H1 (cell line): ENCODE results near the gene LTBP3. TPM values are rescaled to one million over a fixed set of nuclear protein-coding genes. Genes with fewer than 3 reads are reported as not detected.

Source experiments
- CBX5 ChIP-seq: fragments of 300-800, 300-1000 bp; sonication (generic); IDR thresholded peaks from 2 replicates; pipeline ENCODE4 v1.7.1; 2016; ENCODE audit warnings: antibody characterized with exemption, low read length, low read depth
- POLR2A ChIP-seq, 2 experiments: IDR thresholded peaks; 1 replicate in 1 of 2; 2 replicates in 1 of 2; pipeline ENCODE4 v1.6.1; 2011; ENCODE audit warnings: low read depth in 2 of 2, low read length in 2 of 2, mild to moderate bottlenecking in 2 of 2; ENCODE audit errors: control extremely low read depth in 1 of 2
- RAD21 ChIP-seq, 2 experiments: IDR thresholded peaks in 1 of 2; conservative IDR thresholded peaks in 1 of 2; 2 replicates each; pipeline ENCODE4 v1.6.1; 2011; ENCODE audit warnings: low read depth in 2 of 2, low read length in 2 of 2, improper control_type of control experiment in 1 of 2, inconsistent platforms in 1 of 2, mild to moderate bottlenecking in 1 of 2, moderate library complexity in 1 of 2
- RBBP5 ChIP-seq: IDR thresholded peaks from 2 replicates; pipeline ENCODE4 v1.7.1; 2012; ENCODE audit warnings: low read depth, mild to moderate bottlenecking, inconsistent platforms, low read length, moderate library complexity, borderline replicate concordance
- SP2 ChIP-seq: IDR thresholded peaks from 2 replicates; pipeline ENCODE4 v1.6.1; 2012; ENCODE audit warnings: mild to moderate bottlenecking, low read length, inconsistent platforms
- TCF12 ChIP-seq: IDR thresholded peaks from 2 replicates; pipeline ENCODE4 v1.6.1; 2011; ENCODE audit warnings: low read depth, mild to moderate bottlenecking, low read length
- YY1 ChIP-seq: IDR thresholded peaks from 2 replicates; pipeline ENCODE4 v1.6.1; 2011; ENCODE audit warnings: low read depth, mild to moderate bottlenecking, low read length
- polyA plus RNA-seq, 7 experiments: library from polyadenylated mRNA; depleted of rRNA in 3 of 7; stranded (reverse) in 5 of 7; unstranded in 2 of 7; fragments of >200 nt in 5 of 7; fragments of 200-250 nt in 2 of 7; gene quantifications; 1 replicate in 5 of 7; 2 replicates in 1 of 7; 4 replicates in 1 of 7; pipeline versions ENCODE4 v1.2.1 to v1.2.3, GENCODE V29; 2011 to 2013; ENCODE audit warnings: missing spikeins in 2 of 7, mixed read lengths in 2 of 7
- total RNA-seq: library from RNA; stranded (reverse); fragmentation: NEBNext Ultra II Directional; extraction: Animal tissue kit (Norgen Biotek cat#: 25700); gene quantifications from 2 replicates; pipeline ENCODE4 v1.2.1, GENCODE V29; 2021
- TF ChIP-seq, protein P1 (sequence below): IDR thresholded peaks from 2 replicates; pipeline ENCODE4 v1.6.1; 2012; ENCODE audit warnings: inconsistent platforms

Gene LTBP3
- total and polyA plus RNA-seq, 2 of the 8 experiments (the other 6 are each of a cell fraction or from before 2014, with no cell fraction given): 12.8 to 17.8 TPM

DNA sequence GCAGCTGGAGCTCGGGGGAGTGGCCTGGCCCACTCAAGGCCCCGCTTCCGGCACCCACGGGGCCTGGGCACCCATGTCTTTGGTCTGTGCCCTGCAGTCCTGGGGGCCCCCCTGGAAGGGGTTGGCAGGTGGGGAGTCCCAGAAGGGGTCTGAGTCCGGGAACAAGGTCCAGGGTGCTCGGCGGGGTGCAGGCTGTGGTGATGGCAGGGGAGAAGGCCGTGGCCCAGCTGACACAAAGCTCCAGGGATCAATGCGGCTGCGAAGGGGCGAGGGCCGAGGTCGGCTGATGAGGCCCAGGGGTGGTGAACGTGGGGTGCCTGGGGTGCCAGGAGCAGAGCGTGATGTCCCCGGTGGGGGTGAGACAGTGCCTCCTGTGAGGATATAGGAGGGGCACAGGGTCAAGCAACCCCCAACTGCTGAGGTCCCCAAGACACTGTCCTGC, 40.1 kb upstream of the LTBP3 start (continued):
- TF ChIP-seq SP2 (no peak), RAD21 (IDR thresholded peaks at IDR 0.05 in 1 of 2, conservative IDR thresholded peaks at IDR 0.05 in 1 of 2; ENCODE audit: low read depth in 2 of 2, low read length in 2 of 2) (no peak), POLR2A (IDR thresholded peaks at IDR 0.05; ENCODE audit: control extremely low read depth in 1 of 2, low read depth in 2 of 2, low read length in 2 of 2) (no peak), TCF12 (no peak), RBBP5 (no peak), CBX5 (no peak), YY1 (no peak)
- TF ChIP-seq, protein P1, sequence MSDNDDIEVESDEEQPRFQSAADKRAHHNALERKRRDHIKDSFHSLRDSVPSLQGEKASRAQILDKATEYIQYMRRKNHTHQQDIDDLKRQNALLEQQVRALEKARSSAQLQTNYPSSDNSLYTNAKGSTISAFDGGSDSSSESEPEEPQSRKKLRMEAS: no peak
- TF ChIP-seq, all 59 proteins: peak for 0
